NB4 (cell line): ENCODE results near the gene ZNF134.

Experiments used
- DNase-seq: peaks from one replicate; pipeline ENCODE4 v3.0.0; 2010; ENCODE audit warnings: low read depth
- H3K4me3 ChIP-seq: one replicate; pipeline ENCODE4 v1.5.1; 2011; ENCODE audit warnings: mild to moderate bottlenecking, low read depth, low read length, moderate library complexity
- MYC ChIP-seq: IDR thresholded peaks from 2 replicates; pipeline ENCODE4 v1.6.1; 2011; ENCODE audit warnings: low read depth, low read length
- POLR2A ChIP-seq: IDR thresholded peaks from 2 replicates; pipeline ENCODE4 v1.6.1; 2011; ENCODE audit warnings: mild to moderate bottlenecking; ENCODE audit not compliant: insufficient read length; ENCODE audit errors: extremely low read depth
- TF ChIP-seq, protein P1 (sequence below): IDR thresholded peaks from one replicate; pipeline ENCODE4 v1.5.1; 2012; ENCODE audit warnings: low read depth, low read length
- TF ChIP-seq, protein P2 (sequence below): IDR thresholded peaks from 2 replicates; pipeline ENCODE4 v1.6.1; 2011; ENCODE audit warnings: low read depth, low read length

ZNF134 gene

DNA sequence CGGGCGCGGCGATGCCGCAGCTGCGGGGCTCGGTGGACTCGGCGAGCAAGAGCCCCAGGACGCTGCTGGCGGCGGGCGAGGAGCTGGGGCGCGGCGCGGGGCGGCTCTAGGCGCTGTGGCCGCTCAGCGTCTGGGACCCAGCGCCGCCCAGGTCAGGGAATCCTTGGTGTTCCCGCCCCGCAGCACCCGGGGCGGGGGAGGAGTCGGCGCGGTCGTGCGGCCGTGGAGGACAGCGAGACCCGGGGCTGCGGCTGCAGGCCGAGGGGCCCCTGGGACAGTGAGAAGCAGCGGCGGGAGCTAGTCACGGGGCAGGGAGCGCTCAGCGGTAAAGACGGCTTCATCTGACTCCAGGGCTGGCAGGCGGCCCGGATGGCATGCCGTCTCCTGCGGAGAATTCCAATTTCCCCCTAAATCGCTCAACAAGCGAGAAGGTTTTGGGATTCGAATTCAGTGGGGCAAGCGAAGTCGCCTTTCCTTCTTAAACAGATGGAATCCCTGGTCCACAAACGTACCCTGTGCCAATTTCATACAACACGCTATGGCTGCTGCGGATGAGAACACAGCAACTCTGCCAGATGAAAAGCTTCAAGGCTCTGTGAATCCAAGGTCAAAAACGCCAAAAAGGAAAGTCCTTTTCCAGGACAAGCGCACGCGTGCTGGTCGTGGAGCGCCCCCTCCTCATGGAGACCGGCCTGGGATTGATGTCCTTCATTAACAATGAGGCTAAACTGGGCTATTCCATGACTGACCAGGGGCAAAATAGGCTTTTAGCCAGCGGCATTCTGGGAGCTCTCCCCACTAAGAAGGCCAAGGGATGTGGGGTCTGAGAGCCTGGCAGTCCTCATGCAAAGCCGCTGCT is 50.5 kb downstream of the ZNF134 start:
- TF ChIP-seq, protein P1, sequence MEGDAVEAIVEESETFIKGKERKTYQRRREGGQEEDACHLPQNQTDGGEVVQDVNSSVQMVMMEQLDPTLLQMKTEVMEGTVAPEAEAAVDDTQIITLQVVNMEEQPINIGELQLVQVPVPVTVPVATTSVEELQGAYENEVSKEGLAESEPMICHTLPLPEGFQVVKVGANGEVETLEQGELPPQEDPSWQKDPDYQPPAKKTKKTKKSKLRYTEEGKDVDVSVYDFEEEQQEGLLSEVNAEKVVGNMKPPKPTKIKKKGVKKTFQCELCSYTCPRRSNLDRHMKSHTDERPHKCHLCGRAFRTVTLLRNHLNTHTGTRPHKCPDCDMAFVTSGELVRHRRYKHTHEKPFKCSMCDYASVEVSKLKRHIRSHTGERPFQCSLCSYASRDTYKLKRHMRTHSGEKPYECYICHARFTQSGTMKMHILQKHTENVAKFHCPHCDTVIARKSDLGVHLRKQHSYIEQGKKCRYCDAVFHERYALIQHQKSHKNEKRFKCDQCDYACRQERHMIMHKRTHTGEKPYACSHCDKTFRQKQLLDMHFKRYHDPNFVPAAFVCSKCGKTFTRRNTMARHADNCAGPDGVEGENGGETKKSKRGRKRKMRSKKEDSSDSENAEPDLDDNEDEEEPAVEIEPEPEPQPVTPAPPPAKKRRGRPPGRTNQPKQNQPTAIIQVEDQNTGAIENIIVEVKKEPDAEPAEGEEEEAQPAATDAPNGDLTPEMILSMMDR = no peak
- TF ChIP-seq POLR2A = no peak
- TF ChIP-seq MYC = no peak
- TF ChIP-seq, protein P2, sequence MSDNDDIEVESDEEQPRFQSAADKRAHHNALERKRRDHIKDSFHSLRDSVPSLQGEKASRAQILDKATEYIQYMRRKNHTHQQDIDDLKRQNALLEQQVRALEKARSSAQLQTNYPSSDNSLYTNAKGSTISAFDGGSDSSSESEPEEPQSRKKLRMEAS = no peak
- peak; percentile 49 for DNase-seq
- no peak overlapping the region for H3K4me3 ChIP-seq

DNA sequence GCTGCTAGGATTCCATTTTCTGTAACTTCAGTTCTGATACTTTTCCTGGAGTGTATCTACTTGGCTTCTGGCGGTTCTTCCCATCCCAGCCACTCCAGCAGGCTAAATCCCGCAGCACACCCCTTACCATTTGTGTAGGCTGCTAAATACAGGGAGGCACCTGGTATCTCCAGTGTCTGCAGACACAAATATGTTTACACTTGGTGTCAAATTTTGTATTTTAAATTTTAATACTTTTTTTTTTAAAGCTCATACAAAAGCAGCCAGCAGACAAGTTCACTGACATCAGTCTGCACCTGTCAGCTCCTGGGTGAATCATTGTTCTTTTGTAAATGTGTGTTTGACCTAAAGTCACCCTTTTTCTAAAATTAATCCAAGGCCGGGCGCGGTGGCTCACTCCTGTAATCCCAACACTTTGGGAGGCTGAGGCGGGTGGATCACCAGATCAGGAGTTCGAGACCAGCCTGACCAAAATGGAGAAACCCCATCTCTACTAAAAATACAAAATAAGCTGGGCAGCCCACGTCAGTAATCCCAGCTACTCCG is 51.3 kb downstream of the ZNF134 start:
- no peak for DNase-seq
- TF ChIP-seq POLR2A (no peak), MYC (no peak)
- TF ChIP-seq, protein P1 = no peak
- TF ChIP-seq, protein P2 = no peak
- no peak overlapping the region for H3K4me3 ChIP-seq

DNA sequence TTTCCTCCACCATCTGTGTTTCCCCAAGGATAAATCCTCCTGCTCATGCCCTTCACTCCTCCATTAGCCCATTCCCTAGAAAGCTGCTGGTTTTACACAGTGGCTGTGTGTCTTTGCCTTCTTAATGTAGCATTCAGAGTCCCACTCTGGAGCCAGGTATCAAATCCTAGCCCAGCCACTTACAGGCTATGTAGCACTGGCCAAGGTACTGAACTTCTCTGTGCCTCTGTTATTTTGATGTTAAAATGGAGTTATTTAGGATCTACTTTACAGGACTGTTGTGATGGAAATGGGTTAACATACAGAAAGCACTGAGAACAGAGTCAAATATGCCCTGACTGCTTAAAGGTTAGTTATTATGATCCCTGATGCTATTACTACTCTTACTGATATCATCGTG is 53.2 kb downstream of the ZNF134 start:
- DNase-seq = no peak
- TF ChIP-seq, protein P2 = no peak
- TF ChIP-seq, protein P1 = no peak
- TF ChIP-seq POLR2A (no peak), MYC (no peak)
- no peak overlapping the region for H3K4me3 ChIP-seq

DNA sequence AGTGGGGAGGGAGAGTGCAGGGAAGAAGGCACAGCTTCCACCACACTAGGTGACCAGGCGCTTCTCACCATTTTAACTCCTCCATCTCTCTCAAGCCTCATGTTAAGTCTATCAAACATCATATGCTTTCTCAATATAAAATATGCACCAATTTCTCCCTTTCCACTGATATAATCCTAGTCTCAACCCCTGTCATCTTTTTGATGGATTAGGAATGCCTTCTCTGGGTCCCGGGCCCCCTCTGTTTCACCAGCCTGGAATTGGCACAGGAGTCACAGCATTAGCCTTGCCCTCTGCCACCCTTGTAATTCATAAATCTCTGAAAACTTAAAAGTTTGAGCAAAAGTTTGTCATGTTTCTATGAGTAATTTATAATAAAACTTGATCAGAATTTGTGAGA is 54.6 kb downstream of the ZNF134 start, which contains the start of gene ZSCAN4:
Gene ZSCAN4, plus strand, starts transcription at position 301 of the 400 bp plus-strand sequence. CDS start 7,211 bp downstream, outside the sequence.
- TF ChIP-seq, protein P1 = no peak
- TF ChIP-seq POLR2A (no peak), MYC (no peak)
- TF ChIP-seq, protein P2 = no peak
- no peak for DNase-seq
- no peak within 1 kb of the TSS for H3K4me3 ChIP-seq

DNA sequence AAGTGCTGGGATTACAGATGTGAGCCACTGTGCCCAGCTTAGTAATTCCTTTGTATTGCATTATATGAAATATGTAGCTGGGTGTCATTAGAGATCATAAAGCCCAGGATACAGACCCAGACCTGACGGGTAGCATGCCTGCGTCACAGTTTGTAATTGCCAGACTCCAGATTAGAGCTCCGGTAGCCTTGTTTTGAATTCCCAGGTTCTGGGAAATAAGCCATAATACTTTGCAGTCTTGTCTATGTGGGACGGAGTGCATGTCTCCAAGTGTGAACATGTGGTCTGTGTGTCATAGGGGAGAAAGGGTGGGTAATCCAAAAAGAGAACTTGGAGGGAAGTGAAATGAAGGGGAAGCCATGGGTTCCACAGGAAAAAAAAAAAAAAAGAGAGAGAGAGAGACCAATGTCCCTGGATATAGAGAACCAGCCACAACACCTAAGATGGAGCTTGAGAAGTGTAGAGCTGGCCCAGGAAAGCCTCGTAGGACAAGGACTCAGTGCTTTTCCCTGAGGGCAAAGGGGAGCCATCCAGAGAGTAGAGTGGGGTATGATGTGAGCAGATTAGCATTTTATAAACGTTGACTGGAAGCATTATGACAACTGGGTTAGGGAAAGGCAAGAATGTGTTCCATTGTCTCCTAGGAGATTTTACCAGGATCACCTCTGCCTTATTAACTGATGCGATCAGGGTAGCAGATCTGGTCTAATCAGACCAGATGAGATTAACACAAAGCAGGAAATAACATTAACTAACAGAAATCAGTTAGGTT is 57.3 kb downstream of the ZNF134 start:
- DNase-seq = no peak
- TF ChIP-seq, protein P1 = no peak
- TF ChIP-seq POLR2A (no peak), MYC (no peak)
- TF ChIP-seq, protein P2 = no peak
- no peak overlapping the region for H3K4me3 ChIP-seq
